Measurements from ENCODE around the gene DHRSX. TPM values are rescaled to one million over a fixed set of nuclear protein-coding genes. Genes with fewer than 3 reads are reported as not detected.

DHRSX gene
- total and polyA plus RNA-seq, 9 of the 15 experiments (the other 6 are each of a cell fraction or from before 2014, with no cell fraction given): 0.59 to 11.0 (median 6.2) TPM

DNA sequence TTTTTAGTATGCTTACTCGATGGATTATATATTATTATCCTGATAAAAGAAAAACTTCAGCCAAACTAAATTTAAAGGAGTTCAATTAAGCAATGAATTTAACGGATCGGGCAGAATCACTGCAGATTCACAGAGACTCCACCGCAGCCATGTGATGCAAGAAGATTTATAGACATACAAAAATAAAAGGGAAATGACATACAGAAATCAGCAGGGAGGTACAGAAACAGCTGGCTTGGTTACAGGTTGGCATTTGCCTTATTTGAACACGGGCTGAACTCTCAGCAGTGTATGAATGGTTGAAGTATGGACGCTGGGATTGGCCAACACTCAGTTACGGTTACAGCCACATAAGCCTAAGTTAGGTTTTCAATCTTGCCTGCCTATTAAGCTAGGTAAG, 35.4 kb upstream of the DHRSX start:
- DNase-seq (ENCODE audit: extremely low read depth in 1 of 4, low spot score in 3 of 4): no peak
- intact Hi-C loops (cut with micrococcal nuclease): no loop called here
- Histone ChIP-seq H3K36me3 (ENCODE audit: control insufficient read depth, insufficient read depth, low read length) (no peaks in the 10 kb centered on the region), H2AFZ (ENCODE audit: low read depth, low read length) (no peak overlapping the region), H3K9ac (ENCODE audit: insufficient read depth in 1 of 2, low read depth in 2 of 2, low read length in 2 of 2) (no peak overlapping the region), H3K79me2 (ENCODE audit: control insufficient read depth, insufficient read depth, low read length) (no peaks in the 10 kb centered on the region), H3K27me3 (ENCODE audit: control insufficient read depth in 2 of 2, insufficient read depth in 2 of 2, low read length in 2 of 2) (peaks cover 5 to 6% of the 10 kb centered on the region in 2 experiments; a peak in 3 of 5 replicates), H4K20me1 (replicated peaks; ENCODE audit: control insufficient read depth, insufficient read depth, low read length) (no peaks in the 10 kb centered on the region), H3K9me3 (replicated peaks; ENCODE audit: control insufficient read depth, insufficient read depth, low read depth, low read length) (no peaks in the 10 kb centered on the region), H3K4me3 (no peak overlapping the region), H3K9me1 (ENCODE audit: control insufficient read depth, insufficient read depth, low read length) (no peaks in the 10 kb centered on the region), H3K4me1 (replicated peaks in 1 of 2; ENCODE audit: control insufficient read depth in 2 of 2, insufficient read depth in 2 of 2, low read length in 2 of 2) (no peaks in the 10 kb centered on the region), H3K4me2 (ENCODE audit: insufficient read depth, low read length) (no peak overlapping the region), H3K27ac (ENCODE audit: extremely low read depth, low read depth, low read length) (no peak overlapping the region)
- TF ChIP-seq XRCC4 (IDR thresholded peaks at IDR 0.05; ENCODE audit: extremely low read depth, insufficient read depth, insufficient read length) (no peak), ZNF764 (CRISPR knock-in tag; IDR thresholded peaks at IDR 0.05; ENCODE audit: low read depth) (no peak), CBFA2T3 (IDR thresholded peaks at IDR 0.05) (no peak), ZNF143 (CRISPR knock-in tag; IDR thresholded peaks at IDR 0.05) (no peak), CREBBP (IDR thresholded peaks at IDR 0.05; ENCODE audit: low read depth, low read length) (no peak), FOXJ3 (CRISPR knock-in tag; IDR thresholded peaks at IDR 0.05) (no peak), ETV1 (tag; conservative IDR thresholded peaks at IDR 0.05; ENCODE audit: low read depth) (no peak), FOSL1 (tag; conservative IDR thresholded peaks at IDR 0.05) (no peak), RBM14 (IDR thresholded peaks at IDR 0.05; ENCODE audit: borderline replicate concordance, insufficient read depth, low read depth, low read length) (no peak)
- TF ChIP-seq, protein P1, sequence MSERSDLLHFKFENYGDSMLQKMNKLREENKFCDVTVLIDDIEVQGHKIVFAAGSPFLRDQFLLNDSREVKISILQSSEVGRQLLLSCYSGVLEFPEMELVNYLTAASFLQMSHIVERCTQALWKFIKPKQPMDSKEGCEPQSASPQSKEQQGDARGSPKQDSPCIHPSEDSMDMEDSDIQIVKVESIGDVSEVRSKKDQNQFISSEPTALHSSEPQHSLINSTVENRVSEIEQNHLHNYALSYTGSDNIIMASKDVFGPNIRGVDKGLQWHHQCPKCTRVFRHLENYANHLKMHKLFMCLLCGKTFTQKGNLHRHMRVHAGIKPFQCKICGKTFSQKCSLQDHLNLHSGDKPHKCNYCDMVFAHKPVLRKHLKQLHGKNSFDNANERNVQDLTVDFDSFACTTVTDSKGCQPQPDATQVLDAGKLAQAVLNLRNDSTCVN (CRISPR knock-in tag; IDR thresholded peaks at IDR 0.05): no peak
- no peak for FAIRE-seq
- in situ Hi-C loops (cut with MboI): no loop called here
- BruUV-seq (replicated peaks): no TSS peak
- ATAC-seq: no peak
- WGBS (ENCODE audit: insufficient coverage, low coverage, missing lambda C conversion rate): 2% methylated on average over 7 of the region's 7 CpGs
- ChIA-PET CTCF (ENCODE audit: low intra/inter-chr PET ratio) (no interaction called here), POLR2A (no interaction called here)
